HG03060 (cell line): ENCODE measurements around the gene IRX3.

Source experiments
- ATAC-seq: cut with Tn5 transposase; IDR thresholded peaks from one replicate; pipeline ENCODE4 v1.9.1; 2021; ENCODE audit warnings: low read depth, moderate number of reproducible peaks; ENCODE audit not compliant: unreplicated experiment

The IRX3 gene

DNA sequence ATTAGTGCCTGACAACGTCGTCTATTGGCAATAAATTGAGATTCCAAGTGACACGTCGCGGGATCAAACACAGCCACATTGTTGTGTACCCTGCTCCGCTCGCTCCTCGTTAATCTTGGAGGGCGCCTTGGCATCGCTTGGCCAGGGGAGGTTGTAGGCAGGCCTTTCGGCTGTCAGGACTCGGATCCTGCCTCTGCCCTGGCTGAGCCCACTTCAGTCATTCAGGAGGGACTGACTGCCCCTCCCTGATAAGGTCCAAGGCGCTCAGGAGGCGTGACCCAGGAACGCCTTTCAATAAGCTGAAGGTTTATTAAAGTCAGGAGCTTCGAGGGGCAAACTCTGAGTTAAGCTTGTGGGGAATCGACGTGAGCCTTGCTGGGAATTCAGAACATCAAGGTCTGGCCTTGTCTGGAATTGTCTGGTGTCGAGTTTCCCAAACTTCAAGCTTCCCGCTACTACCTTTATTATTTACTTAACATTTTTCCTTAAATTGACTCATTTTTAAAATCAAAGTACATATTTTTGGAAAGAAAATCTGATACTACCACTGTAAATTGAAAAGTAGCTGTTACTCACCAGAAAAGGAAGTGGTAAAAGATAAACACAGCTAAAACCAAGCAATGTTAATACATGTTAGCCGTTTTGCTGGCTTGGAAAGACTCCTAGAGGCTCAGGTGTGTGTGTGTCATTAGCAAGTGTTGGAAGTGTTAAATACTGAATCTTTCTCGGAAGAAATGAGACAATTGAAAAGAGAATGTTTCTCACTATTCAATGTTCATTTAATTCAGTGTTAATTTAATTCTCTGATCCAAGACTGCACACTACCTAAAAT is 5.3 kb upstream of the IRX3 start:
- ATAC-seq, result no peak

DNA sequence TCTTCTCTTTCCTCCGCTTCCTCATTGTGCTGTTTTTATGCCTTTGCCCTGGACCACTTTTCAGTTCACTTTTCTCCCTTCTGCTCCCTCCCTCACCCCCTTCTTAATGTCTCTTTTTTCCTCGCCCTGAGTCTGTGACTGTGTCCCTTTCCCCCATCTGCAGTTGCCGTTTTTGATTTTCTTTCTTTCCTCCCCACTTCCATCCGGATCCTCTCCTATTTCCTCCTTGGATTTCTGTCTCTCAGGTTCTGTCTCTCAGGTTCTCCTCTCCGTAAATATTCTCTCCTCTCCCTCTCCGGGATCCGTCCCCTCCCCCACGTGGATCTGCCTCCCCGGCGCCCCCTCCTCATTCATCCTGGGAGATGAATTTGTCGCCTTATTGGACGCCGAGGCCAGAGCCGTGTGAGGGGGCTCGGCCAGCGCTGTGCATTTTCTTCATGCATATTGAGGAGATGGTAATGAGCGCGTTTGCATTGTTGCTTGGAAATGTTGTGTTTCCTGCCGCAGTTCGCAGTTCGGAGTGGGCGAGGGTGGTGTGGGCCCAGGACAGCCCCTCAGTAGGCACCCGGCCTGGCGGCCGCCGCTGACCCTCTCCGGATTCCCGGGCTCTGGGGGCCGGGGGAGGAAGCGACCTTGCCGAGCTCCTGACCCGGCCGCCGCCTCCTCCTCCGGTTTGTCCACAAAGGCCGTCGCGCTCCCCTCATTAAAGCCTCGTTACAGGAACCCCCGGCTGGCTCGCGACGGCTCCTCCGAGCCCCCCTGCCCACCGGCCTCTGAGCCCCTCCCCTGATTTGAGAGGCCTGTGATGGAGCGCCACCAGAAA is 4.5 kb upstream of the IRX3 start:
- ATAC-seq, result no peak

DNA sequence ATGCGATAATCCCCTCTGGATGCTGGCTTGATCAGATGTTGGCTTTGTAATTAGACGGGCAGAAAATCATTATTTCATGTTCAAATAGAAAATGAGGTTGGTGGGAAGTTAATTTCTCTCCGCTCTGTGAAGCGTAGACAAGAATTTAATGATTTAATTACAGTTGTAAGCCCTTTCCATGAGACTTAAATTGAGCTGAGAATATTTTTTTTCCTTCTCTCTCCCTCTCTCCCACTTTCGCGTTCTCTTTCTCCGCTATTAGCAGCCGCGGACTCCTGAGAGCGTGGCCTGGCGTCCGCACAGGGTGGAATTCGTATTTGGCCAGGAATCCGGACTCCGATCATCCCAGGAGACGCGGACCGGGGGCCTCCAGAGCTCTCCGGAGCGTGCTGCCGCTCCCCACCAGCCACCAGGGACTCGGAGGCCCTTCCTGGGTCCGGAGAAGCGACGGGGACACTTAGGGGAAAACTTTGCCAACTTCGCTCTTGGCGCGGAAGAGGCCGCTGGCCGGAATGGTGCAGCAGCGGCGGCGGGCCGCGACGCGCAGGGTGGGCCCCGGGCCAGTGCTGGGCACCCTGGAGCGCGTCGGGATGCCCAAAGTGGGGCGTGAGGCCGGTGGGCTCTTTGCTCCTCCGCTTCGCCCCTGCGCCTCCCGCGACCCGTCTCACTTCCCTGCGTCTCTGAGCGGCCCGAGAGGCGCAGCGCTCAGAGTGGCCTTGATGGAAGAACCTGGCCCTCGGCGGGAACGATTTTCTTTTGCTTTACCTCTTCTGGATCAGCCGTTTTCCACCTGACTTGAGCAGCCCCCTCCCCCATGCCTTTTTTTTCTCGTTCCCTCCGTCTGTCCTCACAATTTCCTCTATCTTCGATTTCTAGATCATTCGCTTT is 3.6 kb upstream of the IRX3 start:
- ATAC-seq, result no peak

DNA sequence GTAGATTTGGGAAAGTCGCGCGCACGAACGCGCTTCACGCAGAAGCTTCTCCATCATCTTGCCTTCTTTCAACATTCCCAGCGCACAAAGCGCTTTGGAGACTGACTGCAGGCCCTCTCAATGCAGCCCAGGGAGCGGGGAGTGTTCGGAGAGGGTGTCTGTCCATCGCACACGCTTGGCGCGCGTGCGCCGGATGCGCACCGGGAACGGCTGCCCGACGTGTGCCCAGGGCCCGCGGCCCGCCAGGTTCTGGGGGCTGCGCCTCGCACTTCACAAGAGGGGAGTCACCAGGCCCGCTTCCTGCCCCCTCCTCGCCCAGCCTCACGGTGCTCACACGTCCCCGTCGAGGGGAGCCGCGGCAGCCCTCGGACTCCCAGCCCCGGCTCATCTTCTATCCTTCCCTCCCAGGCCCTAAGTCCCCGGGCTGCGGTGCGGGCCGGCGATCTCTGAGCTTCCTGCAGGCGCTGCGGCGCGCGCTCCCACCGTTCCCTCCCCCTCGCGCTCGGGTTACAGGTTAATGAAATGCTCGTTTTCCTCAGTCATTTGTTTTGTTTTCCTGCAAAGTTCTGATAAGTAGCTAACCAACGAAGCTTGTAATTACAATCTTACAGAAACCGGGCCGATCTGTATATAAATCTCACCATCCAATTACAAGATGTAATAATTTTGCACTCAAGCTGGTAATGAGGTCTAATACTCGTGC is 2.8 kb upstream of the IRX3 start:
- ATAC-seq, result no peak

DNA sequence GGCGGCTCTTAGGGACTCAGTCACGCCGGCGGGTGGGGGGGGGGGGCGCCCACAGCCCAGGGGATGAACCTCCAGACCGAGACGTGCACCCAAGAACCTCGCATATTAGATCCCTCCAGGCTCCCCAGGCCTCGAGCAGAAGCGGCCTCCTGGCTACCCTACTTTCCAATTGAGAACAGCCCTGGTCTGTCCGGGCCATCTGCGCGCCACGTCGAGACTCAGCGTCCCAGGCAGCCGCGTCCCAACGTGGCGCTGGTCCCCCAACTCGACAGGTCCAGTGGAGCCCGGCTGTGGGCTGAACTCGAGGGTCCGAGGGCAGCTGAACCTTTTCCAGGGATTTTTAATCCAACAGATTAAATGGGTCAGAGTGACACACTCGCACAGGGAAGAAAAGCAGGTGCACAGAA is 2.3 kb upstream of the IRX3 start:
- no peak for ATAC-seq

DNA sequence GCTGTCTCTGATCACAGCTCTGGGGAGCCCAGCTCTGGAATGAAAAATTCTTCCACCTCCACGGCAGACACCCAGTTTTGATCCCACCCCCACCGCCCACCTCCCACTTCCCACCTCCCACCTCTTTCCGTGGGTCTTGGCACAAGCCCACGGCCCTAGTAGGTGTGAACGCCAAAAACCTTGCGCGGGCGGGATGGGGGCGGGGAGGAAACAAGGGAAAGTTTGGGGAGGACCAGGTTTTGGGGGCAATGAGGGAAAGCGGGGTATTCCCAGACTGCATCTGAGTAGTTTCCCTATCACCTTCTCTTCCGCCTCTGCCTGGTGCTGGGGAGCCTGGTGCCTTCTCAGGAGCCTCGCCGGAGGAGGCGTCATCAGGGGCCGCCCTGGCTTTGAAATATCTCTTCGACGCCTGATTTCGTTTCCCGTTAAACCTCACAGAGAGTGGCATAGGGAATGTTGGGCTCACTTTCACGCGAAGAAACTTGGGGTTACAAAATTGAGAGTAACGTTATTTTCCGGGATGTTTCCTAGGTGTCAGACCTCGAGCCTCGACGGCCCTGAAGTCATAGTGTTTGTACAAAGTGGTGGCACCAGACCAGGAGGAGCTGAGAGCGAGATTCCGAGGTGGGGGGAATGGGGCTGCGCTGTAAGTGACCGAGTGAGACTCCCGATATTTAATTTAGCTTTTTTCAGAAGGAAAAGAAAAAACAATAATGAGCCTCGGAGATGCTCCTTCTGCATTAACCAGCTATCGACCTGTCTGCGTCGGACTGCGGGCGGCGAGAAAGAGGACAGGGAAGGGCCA is 1.6 kb upstream of the IRX3 start:
- ATAC-seq, result no peak

DNA sequence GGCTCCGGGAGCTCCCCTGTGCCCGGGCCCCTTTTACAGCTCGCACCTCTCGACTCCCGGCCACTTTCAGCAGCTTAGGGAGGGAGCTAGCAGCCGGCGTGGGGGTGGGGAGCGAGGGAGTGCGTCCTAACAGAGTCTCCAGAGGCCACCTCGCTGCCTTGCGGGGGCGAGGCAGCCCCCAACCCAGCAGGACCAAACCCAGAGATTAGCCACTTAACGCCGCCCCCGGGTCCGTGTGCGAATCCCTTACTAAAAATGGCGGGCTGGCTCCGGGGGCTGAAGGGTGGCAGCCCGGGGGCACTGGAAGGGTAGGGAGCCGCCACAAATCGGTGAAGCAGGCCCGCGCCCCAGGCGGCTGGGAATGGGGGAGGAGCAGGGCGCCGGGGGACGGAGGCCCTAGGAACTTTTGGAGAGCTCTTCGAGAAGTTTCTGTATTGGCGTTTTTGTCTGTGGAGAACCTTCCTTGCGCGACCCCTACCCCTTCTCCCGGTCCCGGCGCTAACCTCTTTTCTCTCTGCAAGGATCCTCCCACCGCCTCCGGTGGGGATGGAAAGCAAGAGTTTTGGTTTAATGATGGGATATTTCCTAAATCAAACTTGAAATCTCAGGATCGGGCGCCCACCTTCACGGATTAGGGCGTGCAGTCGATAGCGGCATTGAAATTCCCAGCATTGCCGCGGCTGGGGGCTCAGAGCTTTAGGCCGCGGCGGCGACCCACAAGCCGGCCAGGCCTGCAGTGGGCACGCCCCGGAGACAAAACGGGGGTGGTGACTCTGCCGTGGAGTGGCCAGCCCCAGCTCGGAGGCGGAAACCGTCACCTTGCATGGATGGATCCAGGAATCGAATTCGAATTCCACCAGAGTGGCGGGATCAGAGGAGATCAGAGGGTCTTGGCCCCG is 793 bp upstream of the IRX3 start:
- no peak for ATAC-seq

DNA sequence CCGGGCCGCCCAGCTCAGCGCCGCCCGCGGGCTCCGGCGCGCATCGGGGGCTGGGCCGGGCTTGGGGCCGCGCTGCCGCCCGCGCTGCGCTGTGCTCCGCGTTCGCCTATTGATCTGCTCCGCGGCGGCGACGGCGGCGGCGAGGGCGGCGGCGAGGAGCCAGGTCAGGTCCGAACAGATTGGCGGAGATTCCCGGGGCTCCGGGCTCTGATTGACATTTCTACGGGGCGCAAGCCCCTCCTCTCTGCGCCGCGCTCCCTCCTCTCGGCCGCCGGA is 559 bp downstream of the IRX3 start:
- no peak for ATAC-seq

DNA sequence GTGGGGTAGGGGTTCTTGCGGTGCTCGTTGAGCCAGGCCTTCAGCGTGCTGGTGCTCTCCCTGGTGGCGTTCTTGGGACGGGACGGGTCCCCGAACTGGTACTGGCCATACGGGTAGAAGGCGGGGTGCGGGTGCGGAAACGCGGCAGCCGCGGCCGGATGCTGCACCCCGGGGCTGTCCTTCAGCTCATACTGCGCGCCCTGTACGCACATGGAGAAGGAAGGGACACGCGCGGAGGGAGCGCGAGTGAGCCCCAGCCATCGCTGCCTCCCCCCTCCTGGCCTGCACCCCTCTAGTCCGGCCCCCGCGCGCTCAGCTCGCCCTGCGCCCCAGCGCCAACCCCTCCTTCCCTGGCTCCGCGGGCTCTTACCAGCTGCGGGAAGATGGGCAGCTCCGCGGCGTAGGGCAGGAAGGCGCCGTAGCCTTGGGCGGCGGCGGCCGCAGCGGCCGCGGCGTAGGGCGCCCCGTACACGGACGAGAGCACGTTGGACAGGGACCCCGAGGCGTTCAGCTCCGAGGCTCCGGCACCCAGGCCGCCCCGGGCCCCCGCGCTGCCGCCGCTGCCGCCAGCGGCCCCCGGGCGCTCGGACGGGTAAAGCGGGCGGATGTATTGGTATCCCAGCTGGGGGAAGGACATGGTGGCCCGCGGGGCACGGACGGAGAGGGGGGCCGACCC is 1.0 kb downstream of the IRX3 start:
- no peak for ATAC-seq

DNA sequence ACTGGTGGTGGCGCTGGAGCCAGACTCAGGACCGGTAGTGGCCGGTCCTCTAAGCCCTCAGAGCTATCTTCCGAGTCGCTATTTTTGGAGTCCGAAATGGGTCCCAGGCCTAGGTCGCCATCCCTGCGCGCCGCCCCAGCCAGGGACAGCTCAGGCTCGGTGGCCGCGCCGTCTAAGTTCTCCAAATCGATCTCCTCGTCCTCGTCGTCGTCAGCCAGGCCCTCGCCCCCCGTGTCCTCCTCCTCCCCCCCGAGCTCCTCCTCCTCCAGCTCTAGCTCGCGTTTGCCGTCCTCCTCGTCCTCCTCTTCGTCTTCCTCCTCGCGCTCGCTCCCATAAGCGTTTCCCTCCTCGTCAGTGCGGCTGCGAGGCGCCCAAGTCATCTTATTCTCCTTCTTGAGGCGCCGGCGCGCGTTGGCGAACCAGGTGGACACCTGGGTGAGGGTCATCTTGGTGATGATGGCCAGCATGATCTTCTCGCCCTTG is 1.6 kb downstream of the IRX3 start:
- ATAC-seq, result no peak

DNA sequence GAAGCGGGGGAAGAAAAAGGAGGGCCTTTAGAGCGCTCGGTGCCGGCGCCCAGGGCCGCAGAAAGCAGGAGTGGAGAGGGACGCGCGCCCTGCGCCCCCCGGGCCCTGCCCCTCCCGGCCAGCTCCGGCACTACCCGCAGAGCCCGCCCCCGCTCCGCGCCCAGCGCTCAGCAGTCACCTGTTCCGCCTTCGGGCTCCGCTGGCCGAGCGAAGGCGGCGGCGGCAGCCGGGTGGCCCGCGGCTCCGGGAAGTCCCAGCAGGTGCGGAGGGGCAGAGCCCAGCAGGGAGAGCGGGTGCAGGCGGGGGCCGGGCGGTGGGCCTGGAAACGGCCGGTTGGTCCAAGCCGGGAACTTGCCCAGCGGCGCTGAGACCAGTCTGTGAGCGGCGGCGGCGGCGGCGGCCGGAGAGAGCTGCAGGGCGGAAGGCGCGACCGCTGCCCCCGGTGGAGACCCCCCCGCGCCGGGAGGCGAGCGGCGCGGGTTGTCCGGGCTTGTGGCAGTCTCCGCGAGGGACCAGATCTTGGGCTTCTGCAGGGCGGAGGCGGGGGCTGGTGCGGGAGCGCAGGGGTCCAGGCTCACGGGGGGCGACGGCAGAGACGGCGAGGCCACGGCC is 2.2 kb downstream of the IRX3 start:
- no peak for ATAC-seq

DNA sequence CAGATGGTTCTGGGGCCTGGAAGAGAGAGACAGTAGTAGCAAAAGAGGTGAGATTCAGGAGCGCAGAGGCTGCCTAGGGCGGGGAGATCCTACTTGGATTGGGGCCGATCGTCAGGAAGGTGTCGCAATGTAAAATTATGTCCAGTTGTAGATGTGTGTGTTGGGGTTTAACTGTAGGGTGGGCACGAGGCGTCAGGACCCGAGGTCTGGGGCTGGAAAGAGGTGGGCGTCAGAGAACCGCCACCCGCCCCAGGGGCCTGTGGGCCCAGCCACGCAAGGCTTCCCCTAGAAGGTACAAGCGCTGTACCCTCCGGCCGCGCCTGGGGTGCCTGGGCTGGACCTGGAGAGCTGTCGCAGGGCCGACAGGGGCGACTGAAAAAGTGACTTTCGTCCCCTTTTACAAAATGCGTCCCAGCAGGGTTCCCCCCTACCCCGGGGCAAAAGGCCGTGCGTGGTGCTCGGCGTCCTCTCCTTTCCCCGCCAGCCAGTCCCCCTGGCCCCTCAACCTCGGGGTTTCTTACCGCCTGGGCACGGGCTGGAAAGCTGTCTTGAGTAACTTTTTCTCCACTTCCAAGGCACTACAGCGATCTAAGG is 2.8 kb downstream of the IRX3 start:
- ATAC-seq, result no peak

DNA sequence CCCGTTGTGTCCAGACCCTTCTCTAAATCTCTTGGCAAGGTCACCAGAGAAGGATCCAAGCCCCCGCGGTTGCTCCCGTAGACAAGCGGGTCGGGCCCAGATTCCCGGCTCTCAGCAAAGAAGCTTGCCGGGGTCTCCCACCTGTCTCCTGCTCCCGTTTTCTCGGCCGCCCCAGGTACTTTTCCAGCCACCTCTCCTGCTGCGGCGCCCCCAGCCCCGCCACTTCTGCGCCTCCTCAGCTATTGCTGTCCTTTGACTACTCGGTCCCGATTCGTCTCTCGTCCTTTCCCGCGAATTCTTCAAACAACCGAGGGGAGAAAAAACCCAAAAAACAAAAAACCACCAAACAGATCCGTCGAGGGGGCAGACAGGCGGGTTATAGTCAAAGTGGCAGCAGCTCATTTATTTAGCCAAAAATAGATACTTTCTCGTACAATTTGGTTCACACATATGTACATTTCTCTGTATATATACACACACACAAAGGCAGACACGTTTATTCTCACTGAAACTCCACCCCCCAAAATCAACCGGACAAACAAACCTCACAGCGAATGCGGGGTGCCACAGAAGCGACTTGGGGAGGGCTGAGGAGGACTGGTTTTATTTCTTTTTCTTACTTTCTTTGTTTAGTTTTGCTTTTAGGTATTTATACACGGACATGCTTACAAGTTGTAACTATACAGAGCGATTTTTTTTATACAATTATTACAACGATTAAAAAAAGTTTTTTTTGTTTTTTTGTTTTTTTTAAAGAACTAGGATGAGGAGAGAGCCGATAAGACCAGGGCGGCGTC is 3.5 kb downstream of the IRX3 start:
- ATAC-seq, result no peak

DNA sequence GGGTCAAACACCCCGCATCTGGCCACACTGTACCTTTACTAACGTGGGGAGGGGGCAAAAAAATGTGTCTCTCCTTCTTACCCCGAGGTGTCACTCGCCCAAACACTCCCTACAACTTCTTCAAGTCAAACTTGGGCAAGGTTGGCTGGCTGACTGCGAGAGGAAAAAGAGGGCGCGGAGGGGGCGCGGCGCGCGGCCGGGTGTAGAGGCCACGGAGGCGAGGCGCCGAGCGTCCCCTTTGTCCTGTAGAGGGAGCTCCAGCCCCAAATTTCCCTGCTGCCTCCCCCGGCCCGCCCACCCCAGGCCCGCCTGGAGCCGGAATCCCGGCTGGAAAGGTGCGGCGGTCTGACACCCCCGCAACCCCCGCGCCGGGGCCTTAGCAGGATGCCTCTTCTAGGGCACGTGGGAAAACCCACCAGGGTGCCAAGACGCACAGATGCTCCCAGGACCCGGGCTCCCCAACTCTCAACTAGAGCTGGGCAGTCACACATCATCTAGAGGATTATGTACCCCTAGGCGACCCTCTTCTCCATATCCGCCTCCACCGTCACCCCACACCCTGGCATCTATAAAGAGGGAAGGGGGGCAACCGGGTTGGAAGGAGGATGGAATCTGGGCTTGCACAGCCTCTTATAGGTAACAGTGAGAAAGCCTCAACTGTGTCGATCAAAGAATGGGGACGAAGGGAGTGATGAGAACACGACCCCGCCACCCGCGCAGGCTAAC is 4.2 kb downstream of the IRX3 start:
- ATAC-seq, result no peak

DNA sequence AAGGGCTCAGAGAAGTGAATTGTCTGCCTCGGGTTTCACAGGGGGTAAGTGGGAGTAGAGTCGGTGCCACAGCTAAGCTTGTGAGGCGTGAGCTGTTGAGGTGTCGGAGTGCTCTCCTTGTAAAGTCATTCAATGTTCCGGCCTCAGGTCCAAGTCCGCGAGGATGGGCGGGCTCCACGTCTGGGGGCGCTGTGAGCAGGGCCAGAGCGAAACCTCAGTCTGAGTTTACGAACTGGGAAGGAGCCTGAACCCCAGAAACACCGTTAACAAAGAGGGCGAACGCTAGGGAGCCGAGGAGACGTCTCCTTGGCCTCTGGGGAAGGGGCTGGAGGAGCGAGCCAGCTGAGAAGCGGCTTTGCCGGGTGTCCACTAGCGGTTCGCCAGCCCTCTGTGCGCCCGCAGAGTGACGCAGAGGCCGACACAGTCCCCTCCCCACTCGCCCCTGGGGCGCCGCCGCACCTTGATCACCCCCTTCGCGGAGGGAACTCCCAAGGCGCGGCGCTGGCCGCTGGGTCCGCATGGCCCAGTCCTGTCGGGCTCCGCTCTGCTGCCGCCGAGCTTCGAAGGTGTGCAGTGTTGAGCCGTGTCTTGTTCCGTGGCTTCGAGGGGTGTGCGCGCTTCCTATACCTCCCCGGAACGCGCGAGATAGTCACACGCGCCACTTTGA is 4.9 kb downstream of the IRX3 start:
- ATAC-seq, result no peak
